ENCODE results near the gene CDCP1.

The CDCP1 gene, protein sequence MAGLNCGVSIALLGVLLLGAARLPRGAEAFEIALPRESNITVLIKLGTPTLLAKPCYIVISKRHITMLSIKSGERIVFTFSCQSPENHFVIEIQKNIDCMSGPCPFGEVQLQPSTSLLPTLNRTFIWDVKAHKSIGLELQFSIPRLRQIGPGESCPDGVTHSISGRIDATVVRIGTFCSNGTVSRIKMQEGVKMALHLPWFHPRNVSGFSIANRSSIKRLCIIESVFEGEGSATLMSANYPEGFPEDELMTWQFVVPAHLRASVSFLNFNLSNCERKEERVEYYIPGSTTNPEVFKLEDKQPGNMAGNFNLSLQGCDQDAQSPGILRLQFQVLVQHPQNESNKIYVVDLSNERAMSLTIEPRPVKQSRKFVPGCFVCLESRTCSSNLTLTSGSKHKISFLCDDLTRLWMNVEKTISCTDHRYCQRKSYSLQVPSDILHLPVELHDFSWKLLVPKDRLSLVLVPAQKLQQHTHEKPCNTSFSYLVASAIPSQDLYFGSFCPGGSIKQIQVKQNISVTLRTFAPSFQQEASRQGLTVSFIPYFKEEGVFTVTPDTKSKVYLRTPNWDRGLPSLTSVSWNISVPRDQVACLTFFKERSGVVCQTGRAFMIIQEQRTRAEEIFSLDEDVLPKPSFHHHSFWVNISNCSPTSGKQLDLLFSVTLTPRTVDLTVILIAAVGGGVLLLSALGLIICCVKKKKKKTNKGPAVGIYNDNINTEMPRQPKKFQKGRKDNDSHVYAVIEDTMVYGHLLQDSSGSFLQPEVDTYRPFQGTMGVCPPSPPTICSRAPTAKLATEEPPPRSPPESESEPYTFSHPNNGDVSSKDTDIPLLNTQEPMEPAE

GRCh38 chr3:45145681-45146614 is at the start of gene CDCP1:
CDCP1 (minus strand) TSS chr3:45146378; CDS start chr3:45146287, 91 bp downstream.
- DNase-seq (ENCODE audit: low read depth in 2 of 2), result no peak

DNA sequence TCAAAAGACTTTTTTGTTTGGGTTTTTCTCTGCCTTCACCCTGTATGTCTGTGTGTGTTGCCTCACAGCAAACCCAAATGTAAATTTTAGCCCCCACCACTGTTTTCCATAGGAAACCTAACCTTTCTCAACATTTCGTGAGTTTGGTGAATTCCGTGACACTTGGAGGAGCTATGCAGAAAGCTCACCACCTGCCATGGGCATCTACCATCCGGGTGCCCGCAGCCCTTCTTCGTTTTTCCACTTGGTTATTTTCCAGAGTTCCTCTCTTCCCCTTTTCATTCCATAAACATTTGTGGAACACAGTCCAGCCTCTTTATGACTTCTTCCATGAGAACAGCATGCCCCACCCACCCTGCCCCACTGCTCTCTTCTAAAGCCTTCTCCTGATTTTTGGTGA is 48.6 kb upstream of the CDCP1 start:
- DNase-seq (ENCODE audit: low read depth in 2 of 2), result no peak

GRCh38 chr3:45191924-45192417 is 45.8 kb upstream of the CDCP1 start:
- DNase-seq (ENCODE audit: low read depth in 2 of 2), result no peak

- DNase-seq (ENCODE audit: low read depth in 2 of 2), result no peak
Measured at GRCh38 chr3:45191424-45191823, 45.2 kb upstream of the CDCP1 start.

DNA sequence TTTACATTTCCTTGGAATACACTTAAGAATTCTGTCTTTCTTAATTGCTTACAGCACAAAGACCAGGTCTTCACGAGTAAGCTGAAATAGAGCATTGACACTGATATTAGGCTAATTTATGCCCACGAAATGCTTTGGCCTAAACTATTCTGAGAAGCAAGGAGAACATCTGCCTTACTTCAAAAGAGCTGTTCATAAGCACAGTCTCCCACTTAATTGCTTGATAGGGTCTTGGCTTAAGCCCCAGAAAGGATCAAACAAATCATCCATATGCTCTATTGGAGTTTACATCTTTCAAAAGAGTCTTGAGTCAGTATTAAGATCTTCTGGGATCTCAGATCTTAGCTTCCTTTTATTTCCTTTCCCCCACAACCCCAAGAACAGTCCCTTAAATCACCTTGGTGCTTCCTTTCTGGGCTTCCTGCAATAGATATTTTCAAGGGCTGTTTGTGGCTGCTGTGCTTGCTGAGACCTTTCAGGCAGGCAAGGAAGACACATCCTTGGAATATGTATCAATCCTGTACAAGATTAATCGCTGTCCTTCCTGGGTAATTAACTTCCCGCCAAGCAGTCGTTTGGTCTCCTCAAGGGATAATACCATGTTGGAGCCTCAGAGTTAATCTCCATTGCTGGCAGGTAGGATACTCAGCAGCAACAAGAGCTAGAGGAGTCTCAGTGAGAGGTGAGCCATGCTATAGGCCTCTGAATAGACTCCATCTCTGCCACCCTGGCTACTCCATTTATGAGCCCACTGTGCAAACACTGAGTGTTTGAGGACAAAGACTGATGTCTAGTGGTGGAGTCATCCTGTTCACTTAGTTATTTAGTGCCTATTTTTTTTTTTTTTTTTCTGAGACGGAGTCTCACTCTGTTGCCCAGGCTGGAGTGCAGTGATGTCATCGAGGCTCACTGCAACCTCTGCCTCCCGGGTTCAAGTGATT is 42.8 kb upstream of the CDCP1 start:
- no peak for DNase-seq (ENCODE audit: low read depth in 2 of 2)

GRCh38 chr3:45187694-45188141 is 41.5 kb upstream of the CDCP1 start:
- DNase-seq (ENCODE audit: low read depth in 2 of 2), result no peak

DNA sequence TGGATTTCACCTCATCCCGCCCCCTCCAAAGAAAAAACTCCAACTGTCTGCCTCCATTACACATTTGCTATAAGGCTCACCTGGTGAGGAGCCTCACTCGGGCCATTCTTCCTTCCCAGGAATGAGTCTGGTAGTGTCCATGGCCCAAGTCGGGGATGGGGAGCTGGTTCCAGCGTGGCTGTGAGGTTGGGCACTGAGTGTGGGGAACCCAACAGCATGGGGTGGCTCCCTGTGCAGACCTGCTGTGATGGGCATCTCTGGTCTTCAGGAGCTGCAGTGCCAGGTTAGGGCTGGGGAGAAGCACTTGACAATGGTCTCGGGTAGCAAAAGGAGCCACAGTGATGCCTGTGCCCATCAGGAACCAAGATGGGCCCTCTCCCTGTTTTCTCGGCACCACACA is 40.7 kb upstream of the CDCP1 start:
- no peak for DNase-seq (ENCODE audit: low read depth in 2 of 2)

GRCh38 chr3:45185461-45185860 is 39.3 kb upstream of the CDCP1 start:
- DNase-seq (ENCODE audit: low read depth in 2 of 2), result no peak

DNA sequence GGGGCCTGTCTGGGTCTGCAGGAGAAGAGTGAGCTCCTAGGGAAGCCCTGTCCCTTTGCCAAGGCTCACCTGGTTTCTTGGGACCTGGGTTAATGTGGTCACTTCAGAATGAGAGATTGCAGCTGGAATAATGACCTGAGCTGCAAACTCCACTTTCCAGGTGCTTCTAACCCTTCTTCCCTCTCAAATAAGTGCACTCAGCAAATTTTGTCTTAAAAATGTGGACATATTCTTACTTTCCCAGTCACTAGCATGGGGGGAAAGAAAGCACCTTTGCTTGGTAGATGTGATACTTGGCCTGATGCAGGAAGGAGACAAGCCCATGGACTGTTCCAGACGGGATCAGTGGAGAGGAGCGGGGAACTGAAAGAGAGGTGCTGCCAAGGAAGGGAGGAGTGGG is 38.9 kb upstream of the CDCP1 start:
- DNase-seq (ENCODE audit: low read depth in 2 of 2), result no peak

DNA sequence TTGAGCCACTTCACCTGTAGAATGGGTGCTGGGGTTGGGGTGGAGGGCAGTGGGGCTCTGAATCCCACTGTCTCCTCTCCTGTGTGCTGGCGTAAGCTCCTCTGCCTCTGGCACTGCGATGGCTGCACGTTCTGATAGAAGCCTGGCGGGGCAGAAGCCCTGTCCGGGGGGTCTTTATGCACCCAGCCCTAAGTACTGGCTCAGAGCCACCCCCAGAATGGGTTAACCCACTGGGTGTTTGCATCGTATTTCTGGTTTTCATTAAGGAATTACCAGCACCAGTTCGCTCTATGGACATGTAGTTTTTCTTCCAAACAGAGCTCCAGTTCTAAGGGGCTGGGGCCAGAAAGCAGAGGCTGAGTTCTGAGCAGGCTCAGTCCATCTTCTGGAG is 37.7 kb upstream of the CDCP1 start:
- DNase-seq (ENCODE audit: low read depth in 2 of 2), result no peak

- DNase-seq (ENCODE audit: low read depth in 2 of 2), result peak; percentile 47 to 50
Measured at GRCh38 chr3:45182915-45183871, 37.0 kb upstream of the CDCP1 start.

DNA sequence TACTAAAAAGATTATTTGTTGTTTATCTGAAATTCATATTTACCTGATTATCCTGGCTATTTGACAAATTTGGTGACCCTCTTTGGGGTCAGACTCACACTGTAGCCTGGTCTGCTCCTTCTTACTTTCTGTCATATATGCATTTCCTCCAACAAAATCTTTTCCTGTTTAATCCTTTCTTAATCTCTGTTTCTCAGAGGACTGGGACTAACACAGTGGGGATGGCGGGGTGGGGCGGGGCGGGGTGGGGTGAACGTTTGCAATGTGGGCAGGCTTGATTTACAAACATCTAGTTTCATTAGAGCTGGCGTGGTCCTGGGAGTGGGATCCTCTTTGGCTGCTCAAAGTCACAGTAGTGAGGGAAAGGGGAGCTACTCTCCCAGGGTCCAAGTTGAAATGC is 35.3 kb upstream of the CDCP1 start:
- no peak for DNase-seq (ENCODE audit: low read depth in 2 of 2)

GRCh38 chr3:45180899-45181298 is 34.7 kb upstream of the CDCP1 start:
- DNase-seq (ENCODE audit: low read depth in 2 of 2), result no peak

- DNase-seq (ENCODE audit: low read depth in 2 of 2), result peak in 1 of 2 experiments; percentile 15
Measured at GRCh38 chr3:45180051-45180450, 33.9 kb upstream of the CDCP1 start.

- no peak for DNase-seq (ENCODE audit: low read depth in 2 of 2)
Measured at GRCh38 chr3:45179163-45179562, 33.0 kb upstream of the CDCP1 start.

GRCh38 chr3:45178183-45179023 is 32.2 kb upstream of the CDCP1 start:
- no peak for DNase-seq (ENCODE audit: low read depth in 2 of 2)

DNA sequence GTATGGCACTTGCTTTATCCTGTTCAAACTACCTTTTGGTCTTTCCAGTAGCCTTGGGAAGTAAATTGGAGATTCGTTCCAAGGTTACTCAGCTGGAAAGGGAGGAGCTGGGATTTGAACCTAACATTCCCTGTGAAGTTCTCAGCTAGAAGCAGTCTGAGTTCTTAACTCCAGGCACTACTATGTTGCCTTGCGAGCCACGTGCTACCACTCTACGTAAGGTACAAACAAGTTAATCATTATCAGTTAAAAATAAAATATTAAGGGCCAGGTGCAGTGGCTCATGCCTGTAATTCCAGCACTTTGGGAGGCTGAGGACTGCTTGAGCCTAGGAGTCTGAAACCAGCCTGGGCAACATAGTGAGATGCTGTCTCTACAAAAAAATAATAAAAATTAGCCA is 30.7 kb upstream of the CDCP1 start:
- no peak for DNase-seq (ENCODE audit: low read depth in 2 of 2)

GRCh38 chr3:45174234-45174633 is 28.1 kb upstream of the CDCP1 start:
- DNase-seq (ENCODE audit: low read depth in 2 of 2), result no peak
